HepG2 (cell line): ENCODE data around the gene MRPL20. TPM values are rescaled to one million over a fixed set of nuclear protein-coding genes. Genes with fewer than 3 reads are reported as not detected.

ENCODE experiments used
- ARHGAP35 ChIP-seq: sonication (generic); formaldehyde crosslinking; IDR thresholded peaks from 2 replicates; pipeline ENCODE4 v1.9.0; 2022; ENCODE audit warnings: mild to moderate bottlenecking, inconsistent platforms, moderate library complexity, missing genetic modification reagents, borderline replicate concordance
- CSRNP2 ChIP-seq: sonication (generic); formaldehyde crosslinking; conservative IDR thresholded peaks from 2 replicates; pipeline ENCODE4 v1.8.0; 2022; ENCODE audit warnings: low read depth, missing genetic modification reagents
- DZIP1 ChIP-seq: sonication (generic); formaldehyde crosslinking; IDR thresholded peaks from 2 replicates; pipeline ENCODE4 v1.5.0; 2020; ENCODE audit warnings: mild to moderate bottlenecking, missing genetic modification reagents
- JARID2 ChIP-seq: sonication (generic); formaldehyde crosslinking; IDR thresholded peaks from 2 replicates; pipeline ENCODE4 v1.8.1; 2023; ENCODE audit warnings: missing genetic modification reagents, inconsistent platforms; ENCODE audit not compliant: insufficient replicate concordance
- PLRG1 ChIP-seq: fragments of 450-650 bp; conservative IDR thresholded peaks from 2 replicates; pipeline ENCODE4 v1.6.1; 2016
- POLR2G ChIP-seq: fragments of 200-400 bp; formaldehyde crosslinking; IDR thresholded peaks from 2 replicates; pipeline ENCODE4 v1.6.1; 2018; ENCODE audit warnings: mild to moderate bottlenecking, low read depth, low read length, moderate library complexity
- SAP130 ChIP-seq: IDR thresholded peaks from 2 replicates; pipeline ENCODE4 v1.6.1; 2016; ENCODE audit warnings: low read depth
- SIN3A ChIP-seq: IDR thresholded peaks from 2 replicates; pipeline ENCODE4 v1.6.1; 2011; ENCODE audit warnings: low read depth, mild to moderate bottlenecking, control low read depth, low read length, borderline replicate concordance
- SKI ChIP-seq: fragments of 450-650 bp; IDR thresholded peaks from one replicate; pipeline ENCODE4 v1.6.1; 2018; ENCODE audit warnings: mild to moderate bottlenecking; ENCODE audit not compliant: partially characterized antibody
- SRSF4 ChIP-seq: fragments of 200-400 bp; formaldehyde crosslinking; IDR thresholded peaks from one replicate; pipeline ENCODE4 v1.6.1; 2018; ENCODE audit warnings: mild to moderate bottlenecking, low read depth, low read length, moderate library complexity; ENCODE audit not compliant: poor library complexity, severe bottlenecking
- SYNCRIP ChIP-seq: fragments of 200-400 bp; formaldehyde crosslinking; IDR thresholded peaks from 2 replicates; pipeline ENCODE4 v1.6.1; 2018; ENCODE audit warnings: mild to moderate bottlenecking, low read depth, low read length; ENCODE audit not compliant: insufficient read depth
- ZIK1 ChIP-seq: sonication (generic); formaldehyde crosslinking; IDR thresholded peaks from 2 replicates; pipeline ENCODE4 v1.5.0; 2020; ENCODE audit warnings: mild to moderate bottlenecking, low read depth, missing genetic modification reagents, borderline replicate concordance
- ZNF207 ChIP-seq: fragments of 450-650 bp; IDR thresholded peaks from 2 replicates; pipeline ENCODE4 v1.6.1; 2016; ENCODE audit warnings: antibody characterized with exemption, borderline replicate concordance
- ZNF251 ChIP-seq: sonication (generic); formaldehyde crosslinking; IDR thresholded peaks from 2 replicates; pipeline ENCODE4 v1.9.0; 2021; ENCODE audit warnings: mild to moderate bottlenecking, missing genetic modification reagents
- ZNF34 ChIP-seq: sonication (generic); formaldehyde crosslinking; IDR thresholded peaks from 2 replicates; pipeline ENCODE4 v1.4.0; 2020; ENCODE audit warnings: mild to moderate bottlenecking, missing genetic modification reagents, borderline replicate concordance
- polyA plus RNA-seq, 8 experiments: library from polyadenylated mRNA; depleted of rRNA in 3 of 8; stranded (reverse) in 7 of 8; unstranded in 1 of 8; fragments of >200 nt; fragmentation: Illumina TruSeq in 4 of 8; extraction: Trizol in 4 of 8; gene quantifications; 2 replicates each; pipeline versions ENCODE4 v1.2.1 to v1.2.3, GENCODE V29; 2011 to 2016; ENCODE audit warnings: low read depth in 4 of 8, missing spikeins in 1 of 8, mixed read lengths in 1 of 8; ENCODE audit not compliant: insufficient read depth in 1 of 8
- total RNA-seq, 5 experiments: library from RNA; depleted of rRNA; stranded (reverse); fragments of >200 nt; fragmentation: Illumina TruSeq; extraction: Trizol; gene quantifications; 2 replicates each; pipeline ENCODE4 v1.2.3, GENCODE V29; 2016; ENCODE audit warnings: low read depth in 1 of 5
- TF ChIP-seq, protein P1 (sequence below): IDR thresholded peaks from 2 replicates; pipeline ENCODE4 v1.6.1; 2016; ENCODE audit warnings: control low read depth
- TF ChIP-seq, protein P2 (sequence below): IDR thresholded peaks from 2 replicates; pipeline ENCODE4 v1.6.1; 2016
- TF ChIP-seq, protein P3 (sequence below): sonication (generic); formaldehyde crosslinking; IDR thresholded peaks from 2 replicates; pipeline ENCODE4 v1.5.0; 2020; ENCODE audit warnings: missing genetic modification reagents, mild to moderate bottlenecking, borderline replicate concordance

The MRPL20 gene
- total and polyA plus RNA-seq, 2 of the 13 experiments (the other 11 are each of a cell fraction or from before 2014, with no cell fraction given) = 59.2 to 127 TPM

GRCh38 chr1:1400576-1401456, 6.3 kb downstream of the MRPL20 start (continued):
- TF ChIP-seq SIN3A = peak; percentile 97
- TF ChIP-seq SAP130 (CRISPR knock-in tag) = peak; percentile 100
- TF ChIP-seq CSRNP2 = peak; percentile 16; the same call in 1 of the 2 replicates
- no peak for TF ChIP-seq SRSF4
- no peak for TF ChIP-seq DZIP1 (CRISPR knock-in tag)
- no peak for TF ChIP-seq ARHGAP35 (CRISPR knock-in tag)
- TF ChIP-seq, protein P1, sequence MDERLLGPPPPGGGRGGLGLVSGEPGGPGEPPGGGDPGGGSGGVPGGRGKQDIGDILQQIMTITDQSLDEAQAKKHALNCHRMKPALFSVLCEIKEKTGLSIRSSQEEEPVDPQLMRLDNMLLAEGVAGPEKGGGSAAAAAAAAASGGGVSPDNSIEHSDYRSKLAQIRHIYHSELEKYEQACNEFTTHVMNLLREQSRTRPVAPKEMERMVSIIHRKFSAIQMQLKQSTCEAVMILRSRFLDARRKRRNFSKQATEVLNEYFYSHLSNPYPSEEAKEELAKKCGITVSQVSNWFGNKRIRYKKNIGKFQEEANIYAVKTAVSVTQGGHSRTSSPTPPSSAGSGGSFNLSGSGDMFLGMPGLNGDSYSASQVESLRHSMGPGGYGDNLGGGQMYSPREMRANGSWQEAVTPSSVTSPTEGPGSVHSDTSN (CRISPR knock-in tag) = peak; percentile 60
- TF ChIP-seq SYNCRIP = no peak
- no peak for TF ChIP-seq ZNF207
- no peak for TF ChIP-seq JARID2 (CRISPR knock-in tag)
- TF ChIP-seq, protein P2, sequence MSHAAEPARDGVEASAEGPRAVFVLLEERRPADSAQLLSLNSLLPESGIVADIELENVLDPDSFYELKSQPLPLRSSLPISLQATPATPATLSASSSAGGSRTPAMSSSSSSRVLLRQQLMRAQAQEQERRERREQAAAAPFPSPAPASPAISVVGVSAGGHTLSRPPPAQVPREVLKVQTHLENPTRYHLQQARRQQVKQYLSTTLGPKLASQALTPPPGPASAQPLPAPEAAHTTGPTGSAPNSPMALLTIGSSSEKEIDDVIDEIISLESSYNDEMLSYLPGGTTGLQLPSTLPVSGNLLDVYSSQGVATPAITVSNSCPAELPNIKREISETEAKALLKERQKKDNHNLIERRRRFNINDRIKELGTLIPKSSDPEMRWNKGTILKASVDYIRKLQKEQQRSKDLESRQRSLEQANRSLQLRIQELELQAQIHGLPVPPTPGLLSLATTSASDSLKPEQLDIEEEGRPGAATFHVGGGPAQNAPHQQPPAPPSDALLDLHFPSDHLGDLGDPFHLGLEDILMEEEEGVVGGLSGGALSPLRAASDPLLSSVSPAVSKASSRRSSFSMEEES (CRISPR knock-in tag) = peak; percentile 98
- peak; percentile 69 for TF ChIP-seq POLR2G
- peak; percentile 89; the same call in 1 of the 2 replicates for TF ChIP-seq ZIK1 (CRISPR knock-in tag)
- peak; percentile 99 for TF ChIP-seq SKI
- no peak; the same call in 1 of the 2 replicates for TF ChIP-seq ZNF34
- no peak for TF ChIP-seq PLRG1
- TF ChIP-seq, protein P3, sequence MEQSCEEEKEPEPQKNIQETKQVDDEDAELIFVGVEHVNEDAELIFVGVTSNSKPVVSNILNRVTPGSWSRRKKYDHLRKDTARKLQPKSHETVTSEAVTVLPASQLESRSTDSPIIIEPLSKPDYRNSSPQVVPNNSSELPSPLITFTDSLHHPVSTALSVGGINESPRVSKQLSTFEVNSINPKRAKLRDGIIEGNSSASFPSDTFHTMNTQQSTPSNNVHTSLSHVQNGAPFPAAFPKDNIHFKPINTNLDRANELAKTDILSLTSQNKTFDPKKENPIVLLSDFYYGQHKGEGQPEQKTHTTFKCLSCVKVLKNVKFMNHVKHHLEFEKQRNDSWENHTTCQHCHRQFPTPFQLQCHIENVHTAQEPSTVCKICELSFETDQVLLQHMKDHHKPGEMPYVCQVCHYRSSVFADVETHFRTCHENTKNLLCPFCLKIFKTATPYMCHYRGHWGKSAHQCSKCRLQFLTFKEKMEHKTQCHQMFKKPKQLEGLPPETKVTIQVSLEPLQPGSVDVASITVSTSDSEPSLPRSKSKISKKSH (CRISPR knock-in tag) = peak; percentile 39; the same call in 1 of the 2 replicates
- no peak for TF ChIP-seq ZNF251 (CRISPR knock-in tag)
